Measurements from ENCODE around the gene RBFOX1. TPM values are rescaled to one million over a fixed set of nuclear protein-coding genes. Genes with fewer than 3 reads are reported as not detected.

The RBFOX1 gene
- total RNA-seq, 1 donor: not detected

DNA sequence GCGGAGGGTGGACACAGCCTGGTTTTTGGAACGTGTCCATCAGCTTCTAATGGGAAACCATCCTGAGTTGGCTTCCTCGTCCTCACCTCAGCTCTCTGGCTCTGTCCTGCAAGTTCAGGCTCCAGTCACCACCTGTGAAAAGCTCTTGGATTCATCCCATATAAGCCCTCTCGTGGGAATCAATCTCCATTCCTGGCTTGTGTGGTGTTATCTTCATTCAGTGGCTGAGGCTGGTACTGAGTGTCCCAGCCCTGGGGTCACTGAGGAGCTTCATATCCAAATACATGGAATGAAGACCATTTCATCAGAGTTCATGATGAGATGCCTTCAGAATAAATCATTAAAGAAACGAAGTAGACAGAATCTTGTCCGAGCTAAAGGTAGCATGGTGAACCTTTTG is 189.2 kb downstream of the RBFOX1 start:
- no peak overlapping the region for H3K4me3 ChIP-seq (ENCODE audit: insufficient read depth, low read length)
- H3K9me3 ChIP-seq (ENCODE audit: low read depth, low read length): no peaks in the 10 kb centered on the region
- no peak for DNase-seq (ENCODE audit: insufficient read length, low spot score, missing footprints)
- no peaks in the 10 kb centered on the region for H4K20me1 ChIP-seq (ENCODE audit: insufficient read depth, low read length)
- TF ChIP-seq, protein P1, sequence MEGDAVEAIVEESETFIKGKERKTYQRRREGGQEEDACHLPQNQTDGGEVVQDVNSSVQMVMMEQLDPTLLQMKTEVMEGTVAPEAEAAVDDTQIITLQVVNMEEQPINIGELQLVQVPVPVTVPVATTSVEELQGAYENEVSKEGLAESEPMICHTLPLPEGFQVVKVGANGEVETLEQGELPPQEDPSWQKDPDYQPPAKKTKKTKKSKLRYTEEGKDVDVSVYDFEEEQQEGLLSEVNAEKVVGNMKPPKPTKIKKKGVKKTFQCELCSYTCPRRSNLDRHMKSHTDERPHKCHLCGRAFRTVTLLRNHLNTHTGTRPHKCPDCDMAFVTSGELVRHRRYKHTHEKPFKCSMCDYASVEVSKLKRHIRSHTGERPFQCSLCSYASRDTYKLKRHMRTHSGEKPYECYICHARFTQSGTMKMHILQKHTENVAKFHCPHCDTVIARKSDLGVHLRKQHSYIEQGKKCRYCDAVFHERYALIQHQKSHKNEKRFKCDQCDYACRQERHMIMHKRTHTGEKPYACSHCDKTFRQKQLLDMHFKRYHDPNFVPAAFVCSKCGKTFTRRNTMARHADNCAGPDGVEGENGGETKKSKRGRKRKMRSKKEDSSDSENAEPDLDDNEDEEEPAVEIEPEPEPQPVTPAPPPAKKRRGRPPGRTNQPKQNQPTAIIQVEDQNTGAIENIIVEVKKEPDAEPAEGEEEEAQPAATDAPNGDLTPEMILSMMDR (IDR thresholded peaks at IDR 0.05; ENCODE audit: extremely low read depth, low read depth, low read length): no peak
- no peaks in the 10 kb centered on the region for H3K4me1 ChIP-seq (ENCODE audit: insufficient read depth, low read length)
- H3K4me2 ChIP-seq (ENCODE audit: insufficient read depth, low read length): no peak overlapping the region
- H3K79me2 ChIP-seq (ENCODE audit: insufficient read depth, low read length): no peaks in the 10 kb centered on the region
- H3K27me3 ChIP-seq (ENCODE audit: insufficient read depth, low read length): no peaks in the 10 kb centered on the region
- no peak overlapping the region for H2AFZ ChIP-seq (ENCODE audit: low read length)
- no peaks in the 10 kb centered on the region for H3K36me3 ChIP-seq (ENCODE audit: insufficient read depth, low read length)
- H3K27ac ChIP-seq (ENCODE audit: low read depth, low read length): no peak overlapping the region

DNA sequence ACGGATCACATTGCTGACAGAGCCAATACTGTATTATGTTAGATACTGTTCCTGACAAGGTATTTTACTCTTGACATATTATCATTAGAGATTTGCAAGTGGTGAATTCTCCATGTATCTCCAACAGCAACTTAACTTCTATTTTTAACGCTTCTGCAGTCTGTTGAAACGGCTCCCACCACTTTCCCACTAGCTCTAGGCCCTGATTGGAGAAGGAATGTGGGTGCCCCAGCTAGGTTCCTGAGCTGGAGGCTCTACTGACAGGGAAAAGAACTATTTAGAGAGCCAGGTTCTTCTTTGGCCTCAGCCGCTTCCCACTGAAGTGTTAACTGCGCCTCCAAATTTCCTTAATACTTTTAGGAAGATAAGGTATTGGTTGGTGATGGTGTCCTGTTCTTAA is 191.8 kb downstream of the RBFOX1 start:
- H3K9me3 ChIP-seq (ENCODE audit: low read depth, low read length): no peaks in the 10 kb centered on the region
- no peak for DNase-seq (ENCODE audit: insufficient read length, low spot score, missing footprints)

GRCh38 chr16:7526736-7527135 is 194.1 kb downstream of the RBFOX1 start:
- Histone ChIP-seq H3K4me2 (ENCODE audit: insufficient read depth, low read length) (no peak overlapping the region), H3K27me3 (ENCODE audit: insufficient read depth, low read length) (no peaks in the 10 kb centered on the region), H2AFZ (ENCODE audit: low read length) (no peak overlapping the region), H3K79me2 (ENCODE audit: insufficient read depth, low read length) (no peaks in the 10 kb centered on the region), H3K4me3 (ENCODE audit: insufficient read depth, low read length) (no peak overlapping the region), H3K4me1 (ENCODE audit: insufficient read depth, low read length) (no peaks in the 10 kb centered on the region), H3K36me3 (ENCODE audit: insufficient read depth, low read length) (no peaks in the 10 kb centered on the region), H3K27ac (ENCODE audit: low read depth, low read length) (no peak overlapping the region), H4K20me1 (ENCODE audit: insufficient read depth, low read length) (no peaks in the 10 kb centered on the region), H3K9me3 (ENCODE audit: low read depth, low read length) (no peaks in the 10 kb centered on the region)
- TF ChIP-seq, protein P1 (IDR thresholded peaks at IDR 0.05; ENCODE audit: extremely low read depth, low read depth, low read length): no peak
- no peak for DNase-seq (ENCODE audit: insufficient read length, low spot score, missing footprints)

More for the DNA sequence above, 191.8 kb downstream of the RBFOX1 start:
- Histone ChIP-seq H4K20me1 (ENCODE audit: insufficient read depth, low read length) (no peaks in the 10 kb centered on the region), H3K27me3 (ENCODE audit: insufficient read depth, low read length) (no peaks in the 10 kb centered on the region), H3K4me2 (ENCODE audit: insufficient read depth, low read length) (no peak overlapping the region), H3K4me3 (ENCODE audit: insufficient read depth, low read length) (no peak overlapping the region), H2AFZ (ENCODE audit: low read length) (no peak overlapping the region), H3K27ac (ENCODE audit: low read depth, low read length) (no peak overlapping the region), H3K79me2 (ENCODE audit: insufficient read depth, low read length) (no peaks in the 10 kb centered on the region), H3K4me1 (ENCODE audit: insufficient read depth, low read length) (no peaks in the 10 kb centered on the region), H3K36me3 (ENCODE audit: insufficient read depth, low read length) (no peaks in the 10 kb centered on the region)
- TF ChIP-seq, protein P1 (IDR thresholded peaks at IDR 0.05; ENCODE audit: extremely low read depth, low read depth, low read length): no peak

- Histone ChIP-seq H4K20me1 (ENCODE audit: insufficient read depth, low read length) (no peaks in the 10 kb centered on the region), H3K36me3 (ENCODE audit: insufficient read depth, low read length) (no peaks in the 10 kb centered on the region), H3K4me1 (ENCODE audit: insufficient read depth, low read length) (no peaks in the 10 kb centered on the region), H3K27ac (ENCODE audit: low read depth, low read length) (no peak overlapping the region), H3K4me3 (ENCODE audit: insufficient read depth, low read length) (no peak overlapping the region), H3K79me2 (ENCODE audit: insufficient read depth, low read length) (no peaks in the 10 kb centered on the region), H3K4me2 (ENCODE audit: insufficient read depth, low read length) (no peak overlapping the region), H3K9me3 (ENCODE audit: low read depth, low read length) (no peaks in the 10 kb centered on the region), H2AFZ (ENCODE audit: low read length) (no peak overlapping the region), H3K27me3 (ENCODE audit: insufficient read depth, low read length) (no peaks in the 10 kb centered on the region)
- DNase-seq (ENCODE audit: insufficient read length, low spot score, missing footprints): no peak
- TF ChIP-seq, protein P1 (IDR thresholded peaks at IDR 0.05; ENCODE audit: extremely low read depth, low read depth, low read length): no peak
Observed at GRCh38 chr16:7532534-7532933, 199.9 kb downstream of the RBFOX1 start.
